ENCODE results near the gene YIPF1.
"Not testable (repeated sequence)": the region's sequence is repeated elsewhere in the genome, so short reads cannot be mapped to it uniquely, and the experiment has no call there.

The YIPF1 gene

GRCh38 chr1:53878492-53879105, 11.0 kb downstream of the YIPF1 start:
- Mint-ChIP-seq H3K4me3 (no peak overlapping the region), H3K36me3 (peaks cover 69% of the 10 kb centered on the region), H3K4me1 (no peaks in the 10 kb centered on the region), H3K27ac (no peak overlapping the region), H3K27me3 (no peaks in the 10 kb centered on the region), H3K9me3 (peaks cover 3% of the 10 kb centered on the region)
- ATAC-seq = no peak

DNA sequence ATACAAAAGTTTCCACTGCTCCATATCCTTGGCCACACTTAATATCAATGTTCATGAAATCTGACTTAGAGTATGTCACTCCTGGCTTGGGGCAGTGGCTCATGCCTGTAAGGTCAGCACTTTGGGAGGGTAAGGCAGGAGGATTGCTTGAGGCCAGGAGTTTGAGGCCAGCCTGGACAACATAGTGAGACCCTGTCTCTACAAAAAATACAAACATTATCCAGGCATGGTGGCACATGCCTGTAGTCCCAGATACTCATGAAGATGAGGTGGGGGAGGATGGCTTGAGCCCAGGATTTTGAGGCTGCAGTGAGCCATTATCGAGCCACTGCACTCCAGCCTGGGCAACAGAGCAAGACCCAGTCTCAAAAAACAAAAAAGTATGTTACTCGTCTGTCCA, 14.4 kb downstream of the YIPF1 start:
- not testable (repeated sequence) for H3K9me3 Mint-ChIP-seq, H3K4me3 Mint-ChIP-seq, H3K27me3 Mint-ChIP-seq, H3K27ac Mint-ChIP-seq, H3K4me1 Mint-ChIP-seq, ATAC-seq
- peaks cover 42% of the 10 kb centered on the region for H3K36me3 Mint-ChIP-seq

DNA sequence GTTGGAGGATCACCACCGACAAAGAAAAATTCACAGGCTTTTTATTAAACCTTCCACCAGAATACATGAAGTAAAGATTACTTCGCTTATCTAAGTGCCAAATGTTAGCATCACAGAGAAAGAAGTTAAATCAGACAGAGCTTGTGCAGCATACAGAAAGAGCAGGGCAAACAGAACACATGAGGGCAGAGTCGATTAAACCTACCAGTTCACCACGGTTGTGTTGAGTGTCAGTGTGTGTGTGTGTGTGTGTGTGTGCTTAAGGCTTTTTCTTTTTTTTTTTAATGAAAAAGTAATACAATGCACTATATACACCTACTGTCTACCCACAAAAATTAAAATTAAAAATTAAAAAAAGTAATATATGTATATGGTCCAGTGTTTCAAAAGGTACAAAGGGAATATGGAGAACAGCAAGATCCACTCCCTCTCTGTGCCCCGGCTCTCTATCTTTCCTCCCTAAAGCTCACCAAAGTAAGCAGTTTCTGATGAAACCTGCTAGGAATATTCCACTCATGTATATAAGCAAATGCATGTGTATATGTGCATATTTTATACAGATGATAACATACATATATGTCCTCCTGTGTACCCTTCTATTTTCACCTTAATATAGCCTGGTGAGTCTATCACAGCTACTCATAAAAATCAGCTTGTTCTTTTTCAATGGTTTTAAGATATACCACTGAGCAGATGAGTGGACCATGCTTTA, 17.7 kb downstream of the YIPF1 start:
- H3K36me3 Mint-ChIP-seq = peaks cover 24% of the 10 kb centered on the region
- H3K27me3 Mint-ChIP-seq = no peaks in the 10 kb centered on the region
- no peak for ATAC-seq
- H3K27ac Mint-ChIP-seq = no peak overlapping the region
- no peak overlapping the region for H3K4me3 Mint-ChIP-seq
- peaks cover 10% of the 10 kb centered on the region for H3K4me1 Mint-ChIP-seq
- H3K9me3 Mint-ChIP-seq = no peaks in the 10 kb centered on the region

- Mint-ChIP-seq H3K9me3 (no peaks in the 10 kb centered on the region), H3K4me1 (peaks cover 10% of the 10 kb centered on the region), H3K27me3 (no peaks in the 10 kb centered on the region), H3K36me3 (peaks cover 22% of the 10 kb centered on the region), H3K27ac (no peak overlapping the region), H3K4me3 (no peak overlapping the region)
- ATAC-seq = no peak
These were observed 18.4 kb downstream of the YIPF1 start for GRCh38 chr1:53871221-53871620.

DNA sequence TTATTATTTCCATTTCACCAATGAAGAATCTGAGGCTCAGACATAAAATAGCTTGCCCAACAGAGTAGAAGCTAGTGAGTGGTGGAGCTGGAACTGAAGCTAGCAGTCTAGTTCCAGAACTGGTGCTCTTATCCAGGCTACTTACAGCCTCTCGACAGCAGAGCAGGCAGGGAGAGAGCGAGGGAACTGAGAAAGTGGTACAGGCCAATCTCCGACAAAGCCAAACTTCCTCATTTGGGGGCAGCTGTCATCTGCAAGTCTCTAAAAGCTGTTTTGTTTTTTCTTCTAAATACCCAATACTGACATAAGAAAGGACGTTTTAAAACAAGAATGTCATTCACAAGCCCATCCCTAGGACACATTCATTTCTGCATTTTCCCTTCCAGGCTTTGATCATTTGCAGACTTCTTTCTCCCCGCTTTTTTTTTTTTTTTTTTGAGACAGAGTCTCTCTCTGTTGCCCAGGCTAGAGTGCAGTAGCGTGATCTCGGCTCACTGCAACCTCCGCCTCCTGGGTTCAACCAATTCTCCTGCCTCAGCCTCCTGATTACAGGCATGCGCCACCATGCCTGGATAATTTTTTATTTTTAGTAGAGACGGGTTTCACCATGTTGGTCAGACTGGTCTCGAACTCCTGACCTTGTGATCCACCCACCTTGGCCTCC, 20.0 kb downstream of the YIPF1 start:
- no peaks in the 10 kb centered on the region for H3K27me3 Mint-ChIP-seq
- peak; percentile 87 for ATAC-seq
- H3K36me3 Mint-ChIP-seq = peaks cover 21% of the 10 kb centered on the region
- no peak overlapping the region for H3K4me3 Mint-ChIP-seq
- no peaks in the 10 kb centered on the region for H3K9me3 Mint-ChIP-seq
- H3K4me1 Mint-ChIP-seq = peaks cover 10% of the 10 kb centered on the region
- peak overlapping the region; percentile 19 for H3K27ac Mint-ChIP-seq

DNA sequence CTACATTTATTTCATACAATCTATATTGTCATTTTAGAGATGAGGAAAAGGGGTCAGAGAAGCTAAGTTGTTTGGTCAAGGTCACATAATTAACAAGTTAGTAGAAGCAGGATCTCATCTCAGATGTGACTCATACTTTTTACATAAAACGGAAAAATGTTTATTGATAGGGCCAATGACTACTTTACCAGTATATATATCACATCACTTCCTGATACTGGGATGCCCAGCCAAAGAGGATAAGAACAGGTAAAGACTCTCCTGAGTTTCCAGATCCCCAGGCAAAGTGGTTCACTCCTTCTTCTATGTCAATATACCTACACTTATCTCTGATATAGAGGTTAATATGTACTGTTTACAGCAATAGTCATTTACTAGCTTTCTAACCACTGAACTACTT, 21.0 kb downstream of the YIPF1 start:
- no peak for ATAC-seq
- no peak overlapping the region for H3K4me3 Mint-ChIP-seq
- H3K27ac Mint-ChIP-seq = no peak overlapping the region
- H3K36me3 Mint-ChIP-seq = peaks cover 21% of the 10 kb centered on the region
- H3K4me1 Mint-ChIP-seq = peaks cover 10% of the 10 kb centered on the region
- no peaks in the 10 kb centered on the region for H3K9me3 Mint-ChIP-seq
- H3K27me3 Mint-ChIP-seq = no peaks in the 10 kb centered on the region

GRCh38 chr1:53862507-53862906, 27.1 kb downstream of the YIPF1 start:
- Mint-ChIP-seq H3K4me1 (peaks cover 25% of the 10 kb centered on the region), H3K9me3 (no peaks in the 10 kb centered on the region), H3K27ac (peak overlapping the region; percentile 74), H3K36me3 (peaks cover 34% of the 10 kb centered on the region), H3K27me3 (no peaks in the 10 kb centered on the region), H3K4me3 (no peak overlapping the region)
- peak; percentile 74 for ATAC-seq

- Mint-ChIP-seq H3K27me3 (no peaks in the 10 kb centered on the region), H3K27ac (peak overlapping the region; percentile 52), H3K9me3 (no peaks in the 10 kb centered on the region), H3K4me1 (peaks cover 25% of the 10 kb centered on the region), H3K4me3 (no peak overlapping the region), H3K36me3 (peaks cover 24% of the 10 kb centered on the region)
- ATAC-seq = peak; percentile 59
These were observed 28.6 kb downstream of the YIPF1 start for GRCh38 chr1:53860967-53861411.

- H3K4me3 Mint-ChIP-seq = no peak overlapping the region
- H3K36me3 Mint-ChIP-seq = peaks cover 53% of the 10 kb centered on the region
These were observed 37.9 kb downstream of the YIPF1 start for GRCh38 chr1:53851571-53852285.

GRCh38 chr1:53850082-53850673, 39.4 kb downstream of the YIPF1 start:
- Mint-ChIP-seq H3K27me3 (no peaks in the 10 kb centered on the region), H3K27ac (no peak overlapping the region), H3K4me3 (no peak overlapping the region), H3K9me3 (no peaks in the 10 kb centered on the region), H3K36me3 (peaks cover 49% of the 10 kb centered on the region), H3K4me1 (no peaks in the 10 kb centered on the region)
- ATAC-seq = no peak

More at GRCh38 chr1:53851571-53852285, 37.9 kb downstream of the YIPF1 start:
- H3K4me1 Mint-ChIP-seq = no peaks in the 10 kb centered on the region
- H3K9me3 Mint-ChIP-seq = no peaks in the 10 kb centered on the region
- H3K27me3 Mint-ChIP-seq = no peaks in the 10 kb centered on the region
- ATAC-seq = no peak
- H3K27ac Mint-ChIP-seq = no peak overlapping the region

DNA sequence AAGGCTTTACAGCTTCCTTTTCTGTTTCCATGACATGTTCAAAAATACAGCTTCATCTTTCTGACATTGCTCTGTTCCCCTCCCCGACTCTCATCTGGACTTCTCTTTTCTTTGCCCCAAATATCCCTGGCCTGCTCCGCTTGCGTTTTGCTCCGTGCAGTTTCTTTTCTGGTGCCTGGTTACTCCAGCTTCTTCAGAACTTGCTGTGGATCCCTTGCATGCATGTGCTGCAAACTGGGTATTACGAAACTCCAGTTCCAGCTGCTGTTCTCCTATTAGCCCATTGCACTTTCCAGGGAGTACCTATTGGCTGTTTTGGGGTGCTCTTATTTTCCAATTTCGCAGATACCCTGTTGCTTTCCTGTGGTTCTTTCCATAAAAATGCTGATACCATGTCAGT, 41.6 kb downstream of the YIPF1 start:
- Mint-ChIP-seq H3K9me3 (no peaks in the 10 kb centered on the region), H3K27ac (no peak overlapping the region), H3K4me3 (no peak overlapping the region), H3K4me1 (no peaks in the 10 kb centered on the region), H3K27me3 (no peaks in the 10 kb centered on the region), H3K36me3 (peaks cover 34% of the 10 kb centered on the region)
- no peak for ATAC-seq

- Mint-ChIP-seq H3K4me3 (no peak overlapping the region), H3K27ac (no peak overlapping the region), H3K27me3 (no peaks in the 10 kb centered on the region), H3K4me1 (peaks cover 7% of the 10 kb centered on the region), H3K9me3 (no peaks in the 10 kb centered on the region), H3K36me3 (no peaks in the 10 kb centered on the region)
- ATAC-seq = no peak
These were observed 47.2 kb downstream of the YIPF1 start for GRCh38 chr1:53842347-53842746.

GRCh38 chr1:53838654-53838974, 51.0 kb downstream of the YIPF1 start:
- ATAC-seq = no peak
- no peaks in the 10 kb centered on the region for H3K9me3 Mint-ChIP-seq

DNA sequence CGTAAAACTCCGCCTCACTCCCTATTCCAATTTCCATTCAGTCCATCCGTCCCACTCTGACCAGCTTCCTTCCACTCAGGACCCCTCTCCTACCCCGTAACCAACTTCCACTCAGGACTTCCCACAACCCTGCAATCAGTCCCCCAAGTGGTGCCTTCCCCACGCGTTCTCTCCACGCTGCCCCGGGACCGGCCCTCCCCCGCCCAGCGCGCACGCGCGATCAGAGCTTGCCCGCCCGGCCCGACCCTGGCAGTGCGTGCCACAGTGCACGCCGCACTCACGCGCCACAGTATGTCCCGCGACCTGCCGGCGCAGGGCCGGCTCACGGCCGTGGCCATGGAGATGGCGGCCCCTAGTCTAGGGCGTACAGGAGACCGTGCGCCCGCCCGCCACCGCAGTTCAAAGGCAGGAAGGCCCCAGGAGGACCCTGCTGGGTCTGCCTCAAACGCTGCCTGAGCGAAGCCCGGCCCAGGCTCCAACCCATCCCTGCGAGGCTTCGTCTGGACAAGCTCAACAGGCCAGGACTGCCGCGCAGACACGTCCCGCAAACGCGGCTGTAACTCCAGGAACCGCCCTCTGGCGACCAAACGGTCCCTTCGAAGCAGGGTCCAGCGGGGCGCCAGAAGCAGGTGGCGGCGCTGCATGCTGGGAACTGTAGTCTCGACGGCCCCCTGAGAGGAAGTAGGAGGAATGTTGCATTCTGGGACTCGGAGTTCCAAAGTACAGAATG, 51.5 kb downstream of the YIPF1 start, which contains the start of gene NDC1:
NDC1 (minus strand) TSS at position 373 of the 730 bp plus-strand sequence; CDS start at position 338, 35 bp downstream.
- Mint-ChIP-seq H3K9me3 (no peaks in the 10 kb centered on the region), H3K36me3 (no peaks in the 10 kb centered on the region), H3K4me1 (peaks cover 36% of the 10 kb centered on the region), H3K4me3 (peak within 1 kb of the TSS; percentile 95), H3K27ac (peak within 1 kb of the TSS; percentile 100), H3K27me3 (no peaks in the 10 kb centered on the region)
- ATAC-seq = peak; percentile 97

More at GRCh38 chr1:53838654-53838974, 51.0 kb downstream of the YIPF1 start:
- peaks cover 36% of the 10 kb centered on the region for H3K4me1 Mint-ChIP-seq
- no peaks in the 10 kb centered on the region for H3K36me3 Mint-ChIP-seq
- peak overlapping the region; percentile 100 for H3K27ac Mint-ChIP-seq
- H3K27me3 Mint-ChIP-seq = no peaks in the 10 kb centered on the region
- peak overlapping the region; percentile 95 for H3K4me3 Mint-ChIP-seq
